Chondrocyte (in vitro differentiated cells): ENCODE measurements around the gene AGBL4. TPM values are rescaled to one million over a fixed set of nuclear protein-coding genes. Genes with fewer than 3 reads are reported as not detected.

ENCODE experiments used
- DNase-seq: peaks from one replicate; pipeline ENCODE4 v3.0.0; 2021; ENCODE audit warnings: mixed read lengths, low spot score
- H3K27ac Mint-ChIP-seq: one replicate; pipeline ENCODE4 v1.8.0; 2021; ENCODE audit warnings: mild to moderate bottlenecking, moderate library complexity, mixed read lengths; ENCODE audit not compliant: unreplicated experiment
- H3K27me3 Mint-ChIP-seq: 2 replicates; pipeline ENCODE4 v1.8.0; 2021; ENCODE audit warnings: low read depth, mixed read lengths
- H3K36me3 Mint-ChIP-seq: 2 replicates; pipeline ENCODE4 v1.8.0; 2021; ENCODE audit warnings: low read depth, mixed read lengths
- H3K4me1 Mint-ChIP-seq: 2 replicates; pipeline ENCODE4 v1.8.0; 2021; ENCODE audit warnings: low read depth, mild to moderate bottlenecking, mixed read lengths
- H3K4me3 Mint-ChIP-seq: one replicate; pipeline ENCODE4 v1.8.0; 2021; ENCODE audit warnings: mild to moderate bottlenecking, moderate library complexity, mixed read lengths; ENCODE audit not compliant: unreplicated experiment
- H3K9me3 Mint-ChIP-seq: 2 replicates; pipeline ENCODE4 v1.8.0; 2021; ENCODE audit warnings: low read depth, mixed read lengths
- total RNA-seq: library from RNA; stranded (reverse); gene quantifications from 3 replicates; pipeline ENCODE4 v1.2.1, GENCODE V29; 2021
- TF ChIP-seq, protein P1 (sequence below): fragments of 200-600 bp; sonication (generic); IDR thresholded peaks from 2 replicates; pipeline ENCODE4 v1.5.0; 2021; ENCODE audit warnings: antibody characterized with exemption, mild to moderate bottlenecking, moderate library complexity

Gene AGBL4
- total RNA-seq, 1 donor from 2014 or later = not detected

DNA sequence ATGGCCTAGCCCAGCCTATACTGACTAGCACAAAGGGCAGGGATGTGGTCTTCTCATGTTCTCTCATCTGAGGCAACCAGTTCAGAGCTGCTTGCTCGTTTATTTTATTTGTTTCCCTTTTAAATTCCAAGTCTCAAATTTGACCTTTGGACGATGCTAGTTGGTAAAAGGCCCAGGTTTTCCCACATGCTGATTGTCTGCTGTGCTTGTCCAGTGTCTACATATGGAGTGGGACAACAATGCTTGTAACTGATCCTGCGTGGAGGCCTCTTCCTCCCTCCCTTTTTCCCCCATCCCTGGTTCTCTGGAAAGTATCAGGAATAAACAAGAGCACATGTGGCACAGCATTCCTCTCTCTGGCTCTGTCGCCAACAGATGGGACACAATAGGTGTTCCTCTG is 1213.0 kb downstream of the AGBL4 start:
- no peaks in the 10 kb centered on the region for H3K4me1 Mint-ChIP-seq
- H3K27me3 Mint-ChIP-seq = peaks cover 12% of the 10 kb centered on the region
- TF ChIP-seq, protein P1, sequence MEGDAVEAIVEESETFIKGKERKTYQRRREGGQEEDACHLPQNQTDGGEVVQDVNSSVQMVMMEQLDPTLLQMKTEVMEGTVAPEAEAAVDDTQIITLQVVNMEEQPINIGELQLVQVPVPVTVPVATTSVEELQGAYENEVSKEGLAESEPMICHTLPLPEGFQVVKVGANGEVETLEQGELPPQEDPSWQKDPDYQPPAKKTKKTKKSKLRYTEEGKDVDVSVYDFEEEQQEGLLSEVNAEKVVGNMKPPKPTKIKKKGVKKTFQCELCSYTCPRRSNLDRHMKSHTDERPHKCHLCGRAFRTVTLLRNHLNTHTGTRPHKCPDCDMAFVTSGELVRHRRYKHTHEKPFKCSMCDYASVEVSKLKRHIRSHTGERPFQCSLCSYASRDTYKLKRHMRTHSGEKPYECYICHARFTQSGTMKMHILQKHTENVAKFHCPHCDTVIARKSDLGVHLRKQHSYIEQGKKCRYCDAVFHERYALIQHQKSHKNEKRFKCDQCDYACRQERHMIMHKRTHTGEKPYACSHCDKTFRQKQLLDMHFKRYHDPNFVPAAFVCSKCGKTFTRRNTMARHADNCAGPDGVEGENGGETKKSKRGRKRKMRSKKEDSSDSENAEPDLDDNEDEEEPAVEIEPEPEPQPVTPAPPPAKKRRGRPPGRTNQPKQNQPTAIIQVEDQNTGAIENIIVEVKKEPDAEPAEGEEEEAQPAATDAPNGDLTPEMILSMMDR = no peak
- H3K9me3 Mint-ChIP-seq = no peaks in the 10 kb centered on the region
- H3K36me3 Mint-ChIP-seq = no peaks in the 10 kb centered on the region
- no peak overlapping the region for H3K27ac Mint-ChIP-seq
- no peak overlapping the region for H3K4me3 Mint-ChIP-seq
- DNase-seq = no peak

DNA sequence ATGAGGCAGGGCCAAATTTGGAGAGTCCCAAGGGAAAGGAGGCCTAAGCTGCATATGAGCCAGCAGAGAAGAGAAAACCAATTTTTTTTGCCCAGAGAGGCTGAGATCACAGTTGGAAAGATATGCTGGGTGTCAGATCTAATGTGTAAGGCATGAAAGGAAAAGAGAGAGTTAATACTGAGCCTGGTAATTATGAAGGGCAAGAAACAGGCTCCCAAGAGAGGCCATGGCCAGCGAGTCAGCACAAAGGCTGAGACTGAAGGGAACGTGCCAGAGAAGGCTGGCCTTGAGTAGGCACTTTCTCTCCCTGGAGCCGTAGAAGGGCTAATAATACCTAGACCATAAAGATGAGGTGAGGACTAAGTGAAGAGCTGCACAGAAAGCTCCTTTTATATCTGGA is 1215.3 kb downstream of the AGBL4 start:
- no peaks in the 10 kb centered on the region for H3K9me3 Mint-ChIP-seq
- no peak overlapping the region for H3K27ac Mint-ChIP-seq

DNA sequence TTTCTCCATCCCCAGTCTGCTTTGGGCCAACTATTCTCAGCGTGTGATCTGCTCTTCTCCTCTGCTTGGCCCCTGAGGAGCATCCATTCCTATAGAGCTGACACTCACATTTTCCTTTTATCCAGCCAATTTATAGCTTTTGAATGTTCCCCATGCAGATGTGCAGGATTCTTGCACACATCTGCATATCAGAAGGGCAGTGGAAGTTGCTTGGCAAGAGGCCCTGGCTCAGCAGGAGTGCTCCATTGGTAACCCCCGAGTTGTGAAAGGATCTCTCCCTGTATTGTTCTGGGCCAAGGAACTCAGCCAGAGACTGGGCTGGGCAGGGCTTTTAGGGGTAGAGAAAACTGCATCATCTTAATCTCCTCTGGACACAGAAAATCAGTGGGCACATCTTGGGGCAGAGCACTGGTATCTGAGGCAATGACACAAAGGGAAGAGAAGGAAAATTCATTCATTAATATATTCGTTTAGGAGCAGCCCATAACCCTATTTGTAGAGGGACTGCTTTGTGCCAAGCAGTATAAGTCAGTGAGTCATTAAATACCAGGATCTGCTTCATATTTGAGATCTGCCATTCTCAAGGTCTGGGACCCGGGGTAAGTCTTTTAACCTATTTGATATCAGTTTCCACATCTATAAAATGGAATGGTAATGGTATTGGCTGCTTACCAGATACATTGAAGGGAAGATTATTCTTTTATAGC is 1216.0 kb downstream of the AGBL4 start:
- peaks cover 18% of the 10 kb centered on the region for H3K27me3 Mint-ChIP-seq
- DNase-seq = no peak
- no peaks in the 10 kb centered on the region for H3K9me3 Mint-ChIP-seq
- H3K4me1 Mint-ChIP-seq = no peaks in the 10 kb centered on the region
- H3K4me3 Mint-ChIP-seq = no peak overlapping the region
- TF ChIP-seq, protein P1 = no peak
- no peak overlapping the region for H3K27ac Mint-ChIP-seq
- H3K36me3 Mint-ChIP-seq = no peaks in the 10 kb centered on the region

More for the DNA sequence above, 1215.3 kb downstream of the AGBL4 start:
- DNase-seq = no peak
- TF ChIP-seq, protein P1 = no peak
- no peak overlapping the region for H3K4me3 Mint-ChIP-seq
- peaks cover 18% of the 10 kb centered on the region for H3K27me3 Mint-ChIP-seq
- H3K36me3 Mint-ChIP-seq = no peaks in the 10 kb centered on the region
- H3K4me1 Mint-ChIP-seq = no peaks in the 10 kb centered on the region

DNA sequence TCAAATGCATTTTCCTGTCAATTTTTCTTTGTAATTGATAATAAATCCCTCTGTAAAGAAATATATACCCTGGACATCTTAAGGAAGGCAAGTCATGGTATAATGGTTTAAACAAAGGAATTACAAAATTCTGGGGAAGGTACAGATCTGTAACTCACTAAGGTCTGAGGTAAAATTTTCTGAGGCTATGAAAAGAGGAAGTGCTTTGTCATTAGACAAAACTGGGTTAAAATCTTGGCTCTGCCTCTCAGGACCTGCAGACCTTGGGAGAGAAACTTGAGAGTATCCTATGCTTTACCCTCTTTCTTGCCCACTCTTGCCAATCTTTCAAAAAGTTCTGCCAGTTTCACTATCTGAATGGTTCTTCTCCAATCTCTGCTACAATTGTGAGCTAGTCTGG is 1220.3 kb downstream of the AGBL4 start:
- Mint-ChIP-seq H3K9me3 (no peaks in the 10 kb centered on the region), H3K27me3 (peaks cover 28% of the 10 kb centered on the region)

GRCh38 chr1:48794816-48795215 is 1228.9 kb downstream of the AGBL4 start:
- Mint-ChIP-seq H3K27me3 (peaks cover 16% of the 10 kb centered on the region), H3K4me3 (no peak overlapping the region), H3K9me3 (no peaks in the 10 kb centered on the region), H3K27ac (no peak overlapping the region), H3K4me1 (no peaks in the 10 kb centered on the region), H3K36me3 (no peaks in the 10 kb centered on the region)
- DNase-seq = no peak
- TF ChIP-seq, protein P1 = no peak

More for the DNA sequence above, 1220.3 kb downstream of the AGBL4 start:
- no peak overlapping the region for H3K4me3 Mint-ChIP-seq
- H3K27ac Mint-ChIP-seq = no peak overlapping the region
- DNase-seq = no peak
- no peaks in the 10 kb centered on the region for H3K4me1 Mint-ChIP-seq
- H3K36me3 Mint-ChIP-seq = no peaks in the 10 kb centered on the region
- TF ChIP-seq, protein P1 = no peak
